Right ventricle myocardium superior (tissue), 1 donor: ENCODE results near the gene PLEKHA8. TPM values are rescaled to one million over a fixed set of nuclear protein-coding genes. Genes with fewer than 3 reads are reported as not detected.

Experiments
- ATAC-seq: fragments of 200-7000 bp; cut with Tn5 transposase; one replicate; pipeline ENCODE4 v1.9.1; 2020; ENCODE audit warnings: mild to moderate bottlenecking; ENCODE audit not compliant: poor library complexity
- DNase-seq: peaks from one replicate; pipeline ENCODE4 v3.0.0-alpha.2; 2020
- intact Hi-C: fragments of 100-400 bp; cut with DNase I; formaldehyde crosslinking; loops from one replicate; pipeline ENCODE4 v1.11.2; 2022
- long read RNA-seq: library from polyadenylated mRNA; unstranded; transcript quantifications from one replicate; pipeline ENCODE4 v2.0.0, GENCODE V29; 2021
- total RNA-seq: library from RNA; stranded (reverse); fragmentation: NEBNext Ultra II Directional; extraction: Animal tissue kit (Norgen Biotek cat#: 25700); gene quantifications from one replicate; pipeline ENCODE4 v1.2.1, GENCODE V29; 2021
- donor health status: DM: no; HTN: yes; CAD: no; lungs with severe emphysema.

The PLEKHA8 gene, protein sequence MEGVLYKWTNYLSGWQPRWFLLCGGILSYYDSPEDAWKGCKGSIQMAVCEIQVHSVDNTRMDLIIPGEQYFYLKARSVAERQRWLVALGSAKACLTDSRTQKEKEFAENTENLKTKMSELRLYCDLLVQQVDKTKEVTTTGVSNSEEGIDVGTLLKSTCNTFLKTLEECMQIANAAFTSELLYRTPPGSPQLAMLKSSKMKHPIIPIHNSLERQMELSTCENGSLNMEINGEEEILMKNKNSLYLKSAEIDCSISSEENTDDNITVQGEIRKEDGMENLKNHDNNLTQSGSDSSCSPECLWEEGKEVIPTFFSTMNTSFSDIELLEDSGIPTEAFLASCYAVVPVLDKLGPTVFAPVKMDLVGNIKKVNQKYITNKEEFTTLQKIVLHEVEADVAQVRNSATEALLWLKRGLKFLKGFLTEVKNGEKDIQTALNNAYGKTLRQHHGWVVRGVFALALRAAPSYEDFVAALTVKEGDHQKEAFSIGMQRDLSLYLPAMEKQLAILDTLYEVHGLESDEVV
- total RNA-seq: 3.9 TPM
- long read RNA-seq, full-length matches to known transcripts: 3 of 3 reads
- long read RNA-seq, partial matches to known transcripts: 0 of 3 reads
- long read RNA-seq, other reads (novel, unspliced or antisense): 0 of 3 reads

DNA sequence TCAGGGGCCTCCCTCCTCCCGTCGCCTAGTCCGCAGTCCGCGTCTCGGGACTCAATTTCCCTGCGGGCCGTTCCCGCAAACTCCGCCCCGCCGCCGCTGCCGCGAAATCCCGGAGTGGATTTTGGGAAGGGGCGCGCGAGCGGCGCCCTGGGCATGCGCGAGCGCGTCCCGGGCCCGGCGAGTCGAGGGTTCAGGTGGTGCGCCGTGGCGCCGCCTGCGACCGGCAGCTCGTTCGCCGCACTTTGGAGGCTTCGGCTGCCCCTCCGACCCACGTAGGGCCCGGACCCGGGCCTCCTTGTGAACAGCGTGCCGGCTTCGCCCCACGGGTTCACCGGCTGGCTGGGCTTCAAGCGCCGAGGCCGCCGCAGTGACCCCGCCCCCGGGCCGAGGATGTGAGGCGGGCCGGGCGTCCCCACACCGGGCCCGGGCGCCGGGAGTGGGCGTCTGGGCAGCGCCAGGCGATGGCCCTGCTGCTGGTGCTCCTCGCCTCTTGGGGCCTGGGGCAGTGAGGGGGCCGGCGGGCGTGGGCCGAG, at the start of gene PLEKHA8:
Gene PLEKHA8 (plus strand): TSS at position 197 of the 533 bp plus-strand sequence. CDS start 351 bp downstream, outside the sequence.
- DNase-seq (peak; percentile 91), ATAC-seq (peak; percentile 89)
- intact Hi-C loops: no loop called here

DNA sequence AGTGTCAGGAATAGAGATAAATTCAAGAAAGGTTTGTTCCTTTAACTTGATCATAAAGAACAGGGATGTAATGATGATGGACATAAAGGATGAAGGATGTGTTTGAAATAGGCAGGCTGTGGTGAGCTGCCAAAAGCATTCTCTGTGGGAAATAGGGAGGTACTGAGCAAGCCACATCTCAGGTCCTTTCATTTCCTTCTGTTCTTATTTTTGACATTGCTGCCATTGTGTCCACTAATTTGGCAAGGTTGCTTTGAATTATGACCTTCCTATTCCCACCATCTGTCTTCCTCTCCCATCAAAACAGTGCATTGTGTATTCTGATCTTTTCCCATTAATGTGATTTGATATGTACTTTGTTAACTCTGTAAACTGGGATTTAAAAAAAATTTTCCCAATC, 48.1 kb upstream of the PLEKHA8 start:
- intact Hi-C loops: no loop called here
- DNase-seq: no peak
- no peak for ATAC-seq

GRCh38 chr7:29987083-29987482, 41.1 kb upstream of the PLEKHA8 start:
- intact Hi-C loops: no loop called here
- no peak for DNase-seq
- no peak for ATAC-seq

- intact Hi-C loops: no loop called here
- ATAC-seq (no peak), DNase-seq (no peak)
Measured at GRCh38 chr7:29987811-29988317, 40.3 kb upstream of the PLEKHA8 start.

GRCh38 chr7:29988424-29989256, 39.6 kb upstream of the PLEKHA8 start:
- peak; percentile 74 for ATAC-seq
- peak; percentile 75 for DNase-seq
- intact Hi-C loops: no loop called here

DNA sequence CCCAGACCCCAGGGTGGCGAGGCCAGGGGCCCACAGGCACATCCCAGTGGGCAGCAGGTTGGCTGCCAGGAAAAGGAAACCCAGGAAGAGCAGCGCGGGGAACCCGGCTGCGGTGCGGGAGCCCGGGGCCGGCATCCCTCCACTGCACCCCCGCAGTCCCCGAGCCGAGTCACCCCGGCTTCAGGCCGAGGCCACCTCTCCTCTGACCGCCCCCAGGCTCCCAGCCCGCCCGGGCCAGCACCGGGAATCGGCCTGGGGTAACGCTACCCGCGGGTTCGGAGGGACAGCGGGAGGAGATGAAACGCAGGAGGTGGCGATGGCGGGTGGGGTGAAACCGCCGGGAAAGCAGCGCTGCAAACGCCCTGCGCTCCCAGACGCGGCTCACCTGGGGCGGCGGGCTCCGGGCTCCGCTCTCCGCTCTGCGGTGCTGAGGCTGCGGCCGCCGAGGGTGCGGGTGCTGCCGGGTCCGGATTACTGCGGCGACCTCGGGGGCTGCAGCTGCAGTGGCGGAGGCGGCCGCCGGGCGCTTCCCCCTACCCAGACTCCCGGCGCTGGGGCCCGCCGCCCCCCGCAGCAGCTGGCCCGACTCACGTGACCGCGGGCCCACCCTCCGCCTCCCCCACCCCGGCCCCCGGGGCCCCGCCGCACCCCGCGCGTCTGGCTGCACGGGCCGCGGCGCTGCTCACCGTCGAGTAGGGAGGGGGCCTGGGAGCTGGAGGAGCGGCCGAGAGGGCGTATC, 38.8 kb upstream of the PLEKHA8 start, which contains the start of gene SCRN1:
Gene SCRN1 (minus strand): TSS at position 545 of the 739 bp plus-strand sequence. CDS start 20,734 bp downstream, outside the sequence.
- ATAC-seq (peak; percentile 76), DNase-seq (peak; percentile 55)
- intact Hi-C loops: no loop called here

DNA sequence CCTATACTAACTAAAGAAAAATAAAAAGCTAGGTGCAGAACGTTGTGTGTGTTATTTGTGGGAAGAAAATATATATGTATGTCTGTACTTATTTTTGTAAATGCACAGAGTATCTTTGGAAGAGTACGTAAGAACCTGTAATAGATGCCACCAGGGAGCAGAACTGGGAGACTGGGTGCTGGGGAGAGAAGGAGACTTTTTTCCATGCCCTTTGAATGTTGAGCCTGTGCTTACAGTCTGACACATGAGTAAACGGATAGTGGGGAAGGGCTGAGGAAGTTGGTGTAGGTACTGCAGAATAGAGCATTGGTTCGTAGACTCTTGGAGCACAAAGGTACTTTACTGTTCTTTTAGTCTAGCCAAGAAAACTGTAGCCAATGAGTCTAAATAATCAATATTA, 37.3 kb upstream of the PLEKHA8 start:
- DNase-seq (no peak), ATAC-seq (no peak)
- intact Hi-C loops: no loop called here

GRCh38 chr7:29991937-29992336, 36.3 kb upstream of the PLEKHA8 start:
- DNase-seq (no peak), ATAC-seq (no peak)
- intact Hi-C loops: no loop called here

- DNase-seq (no peak), ATAC-seq (no peak)
- intact Hi-C loops: no loop called here
Measured at GRCh38 chr7:29993140-29993539, 35.1 kb upstream of the PLEKHA8 start.

- DNase-seq: no peak
- ATAC-seq: no peak
- intact Hi-C loops: no loop called here
Measured at GRCh38 chr7:29995652-29996051, 32.6 kb upstream of the PLEKHA8 start.

DNA sequence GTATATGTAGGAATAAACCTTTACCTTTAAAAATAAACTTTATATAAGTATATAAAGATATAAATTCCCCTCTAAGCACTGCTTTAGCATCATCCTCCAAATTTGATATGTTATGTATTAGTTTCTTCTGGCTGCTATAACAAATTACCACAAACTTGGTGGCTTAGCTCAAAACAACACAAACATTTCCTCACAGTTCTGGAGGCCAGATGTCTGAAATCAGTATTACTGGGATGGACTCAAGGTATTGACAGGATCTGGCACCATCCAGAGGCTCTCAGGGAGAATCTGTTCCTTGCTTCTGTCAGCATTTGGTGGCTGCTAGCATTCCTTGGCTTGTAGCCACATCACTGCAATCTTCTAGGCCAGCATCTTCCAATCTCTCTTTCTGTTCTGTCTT, 31.9 kb upstream of the PLEKHA8 start:
- intact Hi-C loops: no loop called here
- DNase-seq (no peak), ATAC-seq (no peak)

DNA sequence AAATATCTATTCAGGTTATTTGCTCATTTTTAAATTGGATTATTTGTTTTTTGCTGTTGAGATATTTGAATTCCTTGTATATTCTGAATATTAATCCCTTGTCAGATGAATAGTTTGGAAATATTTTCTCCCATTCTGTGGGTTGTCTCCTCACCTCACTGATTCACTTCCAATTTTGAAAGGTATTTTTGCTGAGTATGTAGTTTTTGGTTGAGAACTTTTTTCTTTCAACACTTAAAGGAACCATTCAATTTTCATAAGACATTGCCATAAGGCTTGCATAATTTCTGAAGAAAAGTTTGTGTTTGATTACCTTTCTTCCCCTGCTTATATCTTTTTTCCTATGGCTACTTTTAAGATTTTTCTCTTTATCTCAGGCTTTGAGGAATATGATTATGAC, 29.7 kb upstream of the PLEKHA8 start:
- no peak for ATAC-seq
- DNase-seq: no peak
- intact Hi-C loops: no loop called here

DNA sequence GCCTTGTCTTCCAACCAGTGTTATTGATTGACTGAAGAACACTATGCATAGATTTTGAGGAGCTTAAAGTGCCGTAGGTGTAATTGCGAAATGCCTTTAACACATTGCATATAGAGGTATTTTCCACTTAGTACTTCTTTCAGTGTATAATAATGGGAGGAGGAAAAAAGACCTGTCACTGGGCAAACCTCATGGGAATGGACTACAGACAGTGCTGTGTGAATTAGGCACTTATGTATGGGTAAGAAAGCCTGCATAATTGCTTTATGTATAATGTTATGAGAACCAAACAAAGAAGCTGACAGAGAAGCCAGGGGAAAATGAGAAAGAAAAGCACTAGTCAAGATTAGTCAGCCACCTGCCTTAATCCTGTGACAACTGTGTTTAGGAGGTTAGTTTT, 26.2 kb upstream of the PLEKHA8 start:
- no peak for ATAC-seq
- intact Hi-C loops: no loop called here
- DNase-seq: no peak

DNA sequence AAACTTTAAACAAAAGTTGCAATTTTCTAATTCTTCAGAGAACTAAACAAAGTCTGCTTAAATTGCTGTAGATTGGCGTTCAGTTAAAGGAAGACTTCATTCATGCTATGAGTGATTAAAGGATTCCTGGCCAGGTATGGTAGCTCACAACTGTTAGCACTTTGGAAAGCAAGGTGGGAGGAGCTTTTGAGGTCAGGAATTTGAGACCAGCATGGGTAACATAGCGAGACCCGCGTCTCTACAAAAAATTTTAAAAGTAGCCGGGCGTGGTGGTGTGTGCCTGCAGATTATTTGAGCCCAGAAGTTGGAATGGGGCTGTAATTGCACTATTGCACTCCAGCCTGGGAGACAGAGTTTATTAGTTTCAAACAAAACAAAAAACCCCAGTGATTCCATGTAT, 25.1 kb upstream of the PLEKHA8 start:
- intact Hi-C loops: no loop called here
- DNase-seq (no peak), ATAC-seq (no peak)

- DNase-seq (no peak), ATAC-seq (no peak)
- intact Hi-C loops: no loop called here
Measured at GRCh38 chr7:30005464-30005863, 22.7 kb upstream of the PLEKHA8 start.

- ATAC-seq (no peak), DNase-seq (no peak)
- intact Hi-C loops: no loop called here
Measured at GRCh38 chr7:30010021-30010420, 18.2 kb upstream of the PLEKHA8 start.

GRCh38 chr7:30012757-30013156, 15.5 kb upstream of the PLEKHA8 start:
- intact Hi-C loops: no loop called here
- no peak for DNase-seq
- ATAC-seq: no peak

DNA sequence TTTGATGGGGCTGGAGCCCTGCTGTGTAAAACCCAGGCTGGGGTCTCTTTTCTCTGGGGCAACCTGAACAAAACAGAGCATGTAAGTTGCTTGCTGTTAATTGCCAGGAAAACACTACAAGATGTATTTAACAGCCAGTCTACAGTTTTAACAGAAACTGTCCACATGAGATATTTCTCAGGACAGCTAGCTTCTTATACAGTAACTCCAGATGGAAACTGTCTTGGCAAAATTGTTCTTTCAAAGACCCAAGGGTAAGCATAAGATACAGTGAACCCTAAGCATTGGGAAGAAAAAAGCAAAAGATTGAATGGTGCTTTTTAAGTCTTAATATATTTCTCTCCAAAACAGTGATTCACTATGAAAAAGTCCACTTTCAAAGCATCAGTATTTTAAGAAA, 9.8 kb upstream of the PLEKHA8 start:
- intact Hi-C loops: no loop called here
- DNase-seq (no peak), ATAC-seq (no peak)
